H1 (cell line): ENCODE measurements around the gene UBASH3A. TPM values are rescaled to one million over a fixed set of nuclear protein-coding genes. Genes with fewer than 3 reads are reported as not detected.

ENCODE experiments used
- CTCF ChIA-PET: fragments of 300-600 bp; sonication (Branson Sonifier 250); formaldehyde crosslinking; loops from one replicate; lab custom pipeline; 2021; ENCODE audit not compliant: partially characterized antibody; lab: Charles Lee
- POLR2A ChIA-PET: fragments of 300-600 bp; sonication (Branson Sonifier 250); formaldehyde crosslinking; loops from one replicate; lab custom pipeline; 2021; ENCODE audit warnings: inconsistent platforms; ENCODE audit not compliant: partially characterized antibody; lab: Charles Lee
- DNase-seq, 2 experiments: peaks; one replicate each; pipeline versions ENCODE4 v3.0.0 to v3.0.0-alpha.2; 2010 to 2022; ENCODE audit warnings: low spot score in 2 of 2, low read depth in 1 of 2, mixed read lengths in 1 of 2
- FAIRE-seq: peaks from 2 replicates; lab custom pipeline; 2011; peaks lifted over from hg19 to GRCh38; lab: Jason Lieb, UNC
- H2AFZ ChIP-seq: 2 replicates; pipeline ENCODE4 v1.8.1; 2012; ENCODE audit warnings: low read length, inconsistent platforms
- H2AK5ac ChIP-seq: 2 replicates; pipeline ENCODE4 v1.6.1; 2013; ENCODE audit warnings: low read depth, low read length
- H2BK120ac ChIP-seq: replicated peaks from 2 replicates; pipeline ENCODE3; 2013; ENCODE audit warnings: low read depth, low read length, inconsistent platforms
- H2BK12ac ChIP-seq: 2 replicates; pipeline ENCODE4 v1.6.1; 2013; ENCODE audit warnings: low read depth, low read length
- H2BK15ac ChIP-seq: 2 replicates; pipeline ENCODE4 v1.6.1; 2013; ENCODE audit warnings: low read length
- H2BK20ac ChIP-seq: 2 replicates; pipeline ENCODE4 v1.6.1; 2013; ENCODE audit warnings: low read length
- H2BK5ac ChIP-seq: 2 replicates; pipeline ENCODE4 v1.6.1; 2013; ENCODE audit warnings: low read depth, low read length
- H3K14ac ChIP-seq: 2 replicates; pipeline ENCODE4 v1.6.1; 2013; ENCODE audit warnings: inconsistent platforms; ENCODE audit not compliant: insufficient read length
- H3K18ac ChIP-seq: 2 replicates; pipeline ENCODE4 v1.6.1; 2013; ENCODE audit warnings: low read length; ENCODE audit errors: extremely low read depth
- H3K23ac ChIP-seq: 2 replicates; pipeline ENCODE4 v1.6.1; 2013; ENCODE audit warnings: inconsistent platforms; ENCODE audit not compliant: insufficient read length
- H3K23me2 ChIP-seq: 2 replicates; pipeline ENCODE4 v1.6.1; 2013; ENCODE audit warnings: low read depth, low read length
- H3K27ac ChIP-seq: 2 replicates; pipeline ENCODE4 v1.6.1; 2011; ENCODE audit warnings: low read depth, low read length, inconsistent platforms
- H3K27me3 ChIP-seq, 4 experiments: replicated peaks in 1 of 4; 1 replicate in 1 of 4; 2 replicates in 3 of 4; pipeline versions ENCODE4 v1.6.1 to v1.8.1; 2011 to 2013; ENCODE audit warnings: low read length in 3 of 4, mild to moderate bottlenecking in 3 of 4, inconsistent platforms in 2 of 4, mixed read lengths in 2 of 4, moderate library complexity in 1 of 4; ENCODE audit not compliant: control insufficient read depth in 3 of 4, insufficient read depth in 3 of 4; ENCODE audit errors: extremely low read depth in 1 of 4
- H3K36me3 ChIP-seq, 4 experiments: 2 replicates each; pipeline versions ENCODE4 v1.6.1 to v1.8.1; 2011 to 2013; ENCODE audit warnings: mild to moderate bottlenecking in 4 of 4, low read length in 3 of 4, moderate library complexity in 2 of 4, control low read depth in 1 of 4, inconsistent platforms in 1 of 4; ENCODE audit not compliant: insufficient read depth in 4 of 4, control insufficient read depth in 2 of 4
- H3K4ac ChIP-seq: replicated peaks from 2 replicates; pipeline ENCODE3; 2013; ENCODE audit warnings: low read length, low read depth, mixed read lengths, inconsistent platforms; ENCODE audit not compliant: insufficient read length
- H3K4me1 ChIP-seq, 4 experiments: replicated peaks in 1 of 4; 1 replicate in 1 of 4; 2 replicates in 3 of 4; pipeline versions ENCODE4 v1.6.1 to v1.8.1; 2011 to 2013; ENCODE audit warnings: low read length in 3 of 4, inconsistent platforms in 2 of 4, mixed read lengths in 1 of 4; ENCODE audit not compliant: insufficient read depth in 4 of 4, control insufficient read depth in 3 of 4
- H3K4me2 ChIP-seq, 2 experiments: 2 replicates each; pipeline versions ENCODE4 v1.6.1 to v1.8.1; 2011 to 2013; ENCODE audit warnings: low read depth in 2 of 2, low read length in 2 of 2, control low read depth in 1 of 2, inconsistent platforms in 1 of 2, mild to moderate bottlenecking in 1 of 2; ENCODE audit not compliant: insufficient read depth in 1 of 2
- H3K4me3 ChIP-seq, 4 experiments: fragments of 200-600, 300-600 bp in 1 of 4; sonication (generic), shearing (Covaris generic), sonication (Bioruptor Twin) in 1 of 4; 2 replicates each; pipeline versions ENCODE4 v1.5.1 to v1.8.1; 2011 to 2016; ENCODE audit warnings: low read length in 4 of 4, low read depth in 3 of 4, control low read depth in 2 of 4, inconsistent platforms in 2 of 4, mild to moderate bottlenecking in 2 of 4, mixed read lengths in 1 of 4, moderate library complexity in 1 of 4; ENCODE audit not compliant: insufficient read depth in 2 of 4; ENCODE audit errors: extremely low read depth in 1 of 4
- H3K56ac ChIP-seq: replicated peaks from 2 replicates; pipeline ENCODE3; 2013; ENCODE audit warnings: low read depth, mild to moderate bottlenecking, mixed read lengths, low read length, inconsistent platforms; ENCODE audit not compliant: insufficient read length
- H3K79me1 ChIP-seq: 2 replicates; pipeline ENCODE4 v1.6.1; 2013; ENCODE audit warnings: low read depth, low read length, control low read depth
- H3K79me2 ChIP-seq, 2 experiments: 2 replicates each; pipeline versions ENCODE4 v1.6.1 to v1.8.1; 2012 to 2013; ENCODE audit warnings: low read length in 2 of 2, mild to moderate bottlenecking in 2 of 2, inconsistent platforms in 1 of 2; ENCODE audit not compliant: insufficient read depth in 2 of 2, control insufficient read depth in 1 of 2
- H3K9ac ChIP-seq, 4 experiments: replicated peaks in 1 of 4; 1 replicate in 1 of 4; 2 replicates in 3 of 4; pipeline versions ENCODE4 v1.6.1 to v1.8.1; 2011 to 2013; ENCODE audit warnings: low read depth in 3 of 4, low read length in 3 of 4, control low read depth in 2 of 4, mild to moderate bottlenecking in 2 of 4, moderate library complexity in 2 of 4, inconsistent platforms in 1 of 4; ENCODE audit errors: extremely low read depth in 1 of 4
- H3K9me3 ChIP-seq, 2 experiments: 2 replicates each; pipeline versions ENCODE4 v1.6.1 to v1.8.1; 2012 to 2013; ENCODE audit warnings: mild to moderate bottlenecking in 2 of 2, moderate library complexity in 2 of 2, control low read depth in 1 of 2, inconsistent platforms in 1 of 2, low read depth in 1 of 2, low read length in 1 of 2, mixed read lengths in 1 of 2; ENCODE audit not compliant: insufficient read depth in 2 of 2
- H4K20me1 ChIP-seq, 2 experiments: replicated peaks in 1 of 2; 2 replicates each; pipeline versions ENCODE3 to v1.8.1; 2011 to 2013; ENCODE audit warnings: inconsistent platforms in 2 of 2, low read length in 2 of 2, mild to moderate bottlenecking in 1 of 2; ENCODE audit not compliant: insufficient read depth in 2 of 2, control insufficient read depth in 1 of 2
- H4K5ac ChIP-seq: 2 replicates; pipeline ENCODE4 v1.6.1; 2013; ENCODE audit warnings: low read length, low read depth, mixed read lengths, inconsistent platforms; ENCODE audit not compliant: insufficient read length
- H4K8ac ChIP-seq: 2 replicates; pipeline ENCODE4 v1.8.0; 2013; ENCODE audit warnings: mild to moderate bottlenecking, moderate library complexity, low read length, inconsistent platforms; ENCODE audit not compliant: insufficient read depth; ENCODE audit errors: extremely low read depth
- H4K91ac ChIP-seq: replicated peaks from 2 replicates; pipeline ENCODE3; 2013; ENCODE audit warnings: low read length, mixed read lengths, inconsistent platforms; ENCODE audit not compliant: insufficient read length
- CBX8 ChIP-seq: fragments of 300-800, 300-1000 bp; sonication (generic); IDR thresholded peaks from 2 replicates; pipeline ENCODE4 v1.7.1; 2016; ENCODE audit warnings: low read depth, low read length, borderline replicate concordance
- CEBPB ChIP-seq: IDR thresholded peaks from 2 replicates; pipeline ENCODE4 v1.6.1; 2012; ENCODE audit warnings: low read depth, low read length
- CHD2 ChIP-seq: IDR thresholded peaks from 2 replicates; pipeline ENCODE4 v1.6.1; 2012; ENCODE audit warnings: low read length, improper control_type of control experiment
- CTBP2 ChIP-seq: IDR thresholded peaks from 2 replicates; pipeline ENCODE4 v1.7.0; 2011; ENCODE audit warnings: borderline replicate concordance, mild to moderate bottlenecking, moderate library complexity, mixed read lengths, low read length; ENCODE audit not compliant: insufficient read depth, insufficient read length
- EGR1 ChIP-seq: IDR thresholded peaks from 2 replicates; pipeline ENCODE4 v1.6.1; 2011; ENCODE audit warnings: low read depth, low read length, borderline replicate concordance
- HDAC2 ChIP-seq, 2 experiments: fragments of 300-600 bp in 1 of 2; sonication (generic) in 1 of 2; IDR thresholded peaks; 2 replicates each; pipeline ENCODE4 v1.6.1; 2011 to 2012; ENCODE audit warnings: low read depth in 2 of 2, low read length in 2 of 2, mild to moderate bottlenecking in 2 of 2, moderate library complexity in 2 of 2, borderline replicate concordance in 1 of 2, inconsistent platforms in 1 of 2
- KDM4A ChIP-seq: IDR thresholded peaks from one replicate; pipeline ENCODE4 v1.7.1; 2012; ENCODE audit warnings: low read depth, mild to moderate bottlenecking, moderate library complexity, low read length, inconsistent platforms; ENCODE audit not compliant: severe bottlenecking
- MAFK ChIP-seq: IDR thresholded peaks from 2 replicates; pipeline ENCODE4 v1.6.1; 2012; ENCODE audit warnings: low read depth, mild to moderate bottlenecking, improper control_type of control experiment, low read length
- RFX5 ChIP-seq: IDR thresholded peaks from 2 replicates; pipeline ENCODE4 v1.6.1; 2011; ENCODE audit warnings: low read depth, low read length, improper control_type of control experiment, borderline replicate concordance
- SIN3A ChIP-seq, 2 experiments: IDR thresholded peaks in 1 of 2; conservative IDR thresholded peaks in 1 of 2; 2 replicates each; pipeline ENCODE4 v1.6.1; 2011 to 2012; ENCODE audit warnings: low read length in 2 of 2, improper control_type of control experiment in 1 of 2, low read depth in 1 of 2, mild to moderate bottlenecking in 1 of 2
- SIRT6 ChIP-seq: IDR thresholded peaks from one replicate; pipeline ENCODE4 v1.7.1; 2012; ENCODE audit warnings: low read length, inconsistent platforms
- SIX5 ChIP-seq: IDR thresholded peaks from 2 replicates; pipeline ENCODE4 v1.6.1; 2011; ENCODE audit warnings: mild to moderate bottlenecking, low read depth, low read length
- TAF1 ChIP-seq: IDR thresholded peaks from 2 replicates; pipeline ENCODE4 v1.6.1; 2011; ENCODE audit warnings: mild to moderate bottlenecking, low read depth, low read length
- TBP ChIP-seq: IDR thresholded peaks from 2 replicates; pipeline ENCODE4 v1.6.1; 2011; ENCODE audit warnings: low read depth, low read length, improper control_type of control experiment
- YY1 ChIP-seq: IDR thresholded peaks from 2 replicates; pipeline ENCODE4 v1.6.1; 2011; ENCODE audit warnings: low read depth, mild to moderate bottlenecking, low read length
- WGBS, 2 experiments: shearing (Covaris generic) in 1 of 2; methylation state at CpG; one replicate each; pipeline versions ENCODE4 v1.1.6 to v1.1.7; 2013 to 2015; ENCODE audit warnings: low lambda C conversion rate in 2 of 2, mixed read lengths in 2 of 2, inconsistent platforms in 1 of 2, low coverage in 1 of 2, missing lambda C conversion rate in 1 of 2; ENCODE audit not compliant: insufficient replicate concordance in 2 of 2, insufficient coverage in 1 of 2, insufficient read length in 1 of 2; ENCODE audit errors: extremely low coverage in 1 of 2, missing lambda C conversion rate in 1 of 2; 5-methylcytosine and 5-hydroxymethylcytosine counted together
- polyA plus RNA-seq, 7 experiments: library from polyadenylated mRNA; depleted of rRNA in 3 of 7; stranded (reverse) in 5 of 7; unstranded in 2 of 7; fragments of >200 nt in 5 of 7; fragments of 200-250 nt in 2 of 7; gene quantifications; 1 replicate in 5 of 7; 2 replicates in 1 of 7; 4 replicates in 1 of 7; pipeline versions ENCODE4 v1.2.1 to v1.2.3, GENCODE V29; 2011 to 2013; ENCODE audit warnings: missing spikeins in 2 of 7, mixed read lengths in 2 of 7
- total RNA-seq: library from RNA; stranded (reverse); fragmentation: NEBNext Ultra II Directional; extraction: Animal tissue kit (Norgen Biotek cat#: 25700); gene quantifications from 2 replicates; pipeline ENCODE4 v1.2.1, GENCODE V29; 2021

The UBASH3A gene
- total and polyA plus RNA-seq, 2 of the 8 experiments (the other 6 are each of a cell fraction or from before 2014, with no cell fraction given) = not detected

DNA sequence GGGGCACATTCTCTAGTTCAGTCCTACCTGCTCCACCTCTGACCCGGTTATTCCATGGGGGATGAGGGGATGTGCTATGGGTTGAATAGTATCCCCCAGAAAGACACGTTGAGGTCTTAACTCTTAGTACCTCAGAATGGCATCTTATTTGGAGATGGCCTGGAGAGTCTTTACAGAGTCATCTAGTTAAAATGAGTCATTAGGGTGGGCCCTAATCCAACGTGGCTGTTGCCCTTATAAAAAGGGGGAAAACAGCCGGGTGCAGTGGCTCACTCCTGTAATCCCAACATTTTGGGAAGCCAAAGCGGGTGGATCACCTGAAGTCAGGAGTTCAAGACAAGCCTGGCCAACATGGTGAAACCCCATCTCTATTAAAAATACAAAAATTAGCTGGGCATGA is 13.5 kb upstream of the UBASH3A start:
- H3K79me2 ChIP-seq = no peaks in the 10 kb centered on the region
- H2AFZ ChIP-seq = no peak overlapping the region
- H2AK5ac ChIP-seq = no peak overlapping the region; the same call in 1 of the 2 replicates
- 0 out of 2 replicates have a peak overlapping the region, but pooled peaks have one; percentile 64 for H3K18ac ChIP-seq
- H4K91ac ChIP-seq = no peak overlapping the region
- peak overlapping the region; percentile 45 for H2BK120ac ChIP-seq
- 0 out of 7 replicates have a peak, but pooled peaks cover 0 to 2% (median 0%) of the 10 kb centered on the region in 4 experiments for H3K27me3 ChIP-seq
- peak overlapping the region; percentile 82; the same call in 1 of the 2 replicates for H2BK12ac ChIP-seq
- H4K5ac ChIP-seq = no peak overlapping the region
- CTCF ChIA-PET = no interaction called here
- H3K27ac ChIP-seq = no peak overlapping the region
- no peak overlapping the region for H4K8ac ChIP-seq
- FAIRE-seq = no peak
- H3K4me2 ChIP-seq = peak overlapping the region in 1 of 2 experiments; percentile 26; a peak in 1 of 4 replicates
- no peaks in the 10 kb centered on the region for H3K36me3 ChIP-seq
- H3K4ac ChIP-seq = no peak overlapping the region
- H4K20me1 ChIP-seq = no peaks in the 10 kb centered on the region
- no peak overlapping the region for H3K14ac ChIP-seq
- H3K23ac ChIP-seq = no peak overlapping the region
- H3K4me1 ChIP-seq = peaks cover 0 to 12% (median 9%) of the 10 kb centered on the region in 4 experiments; a peak in 3 of 7 replicates
- no peak overlapping the region for H2BK5ac ChIP-seq
- POLR2A ChIA-PET = no interaction called here
- H3K23me2 ChIP-seq = no peaks in the 10 kb centered on the region
- peaks cover 0 to 4% of the 10 kb centered on the region in 2 experiments; a peak in 1 of 4 replicates for H3K9me3 ChIP-seq
- WGBS, 2 experiments = 87% methylated on average over 5 of the region's 5 CpGs; no CpG with 5 or more reads in 1 of the 2 experiments
- H3K56ac ChIP-seq = no peak overlapping the region
- H3K4me3 ChIP-seq = no peak overlapping the region
- H3K9ac ChIP-seq = no peak overlapping the region
- H2BK20ac ChIP-seq = 0 out of 2 replicates have a peak overlapping the region, but pooled peaks have one; percentile 72
- H2BK15ac ChIP-seq = no peak overlapping the region
- no peaks in the 10 kb centered on the region for H3K79me1 ChIP-seq
- no peak for DNase-seq
- TF ChIP-seq KDM4A (no peak), CHD2 (no peak), TBP (no peak), SIN3A (conservative IDR thresholded peaks at IDR 0.05 in 1 of 2, IDR thresholded peaks at IDR 0.05 in 1 of 2; ENCODE audit: low read depth in 1 of 2, low read length in 2 of 2) (no peak), SIX5 (no peak), YY1 (no peak), EGR1 (no peak), CBX8 (no peak), CTBP2 (no peak), SIRT6 (no peak), TAF1 (no peak), CEBPB (no peak), RFX5 (no peak), MAFK (no peak), HDAC2 (IDR thresholded peaks at IDR 0.05; ENCODE audit: borderline replicate concordance in 1 of 2, low read depth in 2 of 2, low read length in 2 of 2) (no peak)
